ENCODE measurements around the gene SYNGR3.

SYNGR3 gene

DNA sequence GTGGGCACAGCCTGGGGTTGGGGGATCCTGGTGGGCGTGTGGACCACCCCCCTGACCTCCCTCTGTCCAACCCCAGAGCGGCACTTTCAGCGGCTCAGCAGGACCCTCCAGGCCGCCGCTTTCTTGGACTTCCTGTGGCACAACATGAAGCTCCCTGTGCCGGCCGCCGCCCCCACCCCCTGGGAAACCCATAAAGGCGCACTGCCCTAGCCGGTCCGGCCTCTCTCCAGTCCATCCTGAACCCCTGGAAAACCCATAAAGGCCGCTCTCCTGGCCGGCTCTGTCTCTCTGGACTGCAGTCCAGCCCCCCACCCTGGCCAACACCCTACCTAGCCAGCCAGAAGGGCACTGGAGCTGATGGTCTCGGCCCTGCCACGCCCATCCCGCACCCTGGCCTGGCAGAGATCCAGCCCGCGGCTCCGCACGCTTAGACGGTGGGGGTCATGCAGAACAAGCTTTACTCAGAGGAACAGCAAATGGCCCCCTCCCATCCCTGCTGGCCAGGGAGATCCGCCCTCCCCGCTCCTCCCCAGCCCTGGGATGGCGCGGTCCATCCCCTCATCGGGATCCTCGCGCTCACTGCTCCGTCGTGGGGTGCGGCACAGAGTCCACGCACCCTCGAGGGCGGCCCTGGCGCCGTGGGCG lies 11.2 kb upstream of the SYNGR3 start:
- no peak for DNase-seq

GRCh38 chr16:1979271-1980029 lies 10.3 kb upstream of the SYNGR3 start:
- DNase-seq, result peak; percentile 25

GRCh38 chr16:1980030-1980769 lies 9.6 kb upstream of the SYNGR3 start:
- DNase-seq, result no peak

DNA sequence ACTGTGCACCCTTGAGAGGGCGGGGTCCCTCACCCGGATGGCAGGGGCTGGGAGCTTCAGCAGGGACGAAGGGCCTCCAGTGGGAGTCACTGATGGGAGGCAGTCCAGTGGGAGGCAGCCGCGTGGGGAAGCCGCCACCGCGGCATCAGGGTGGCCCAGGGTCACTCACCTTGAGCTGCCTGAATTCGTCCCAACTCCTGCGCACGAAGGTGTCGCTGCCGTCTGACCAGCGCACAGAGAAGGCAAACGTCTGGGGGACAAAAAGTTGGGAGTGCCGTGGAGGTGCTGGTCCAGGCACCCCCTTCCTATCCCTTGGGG lies 9.0 kb upstream of the SYNGR3 start:
- no peak for DNase-seq

DNA sequence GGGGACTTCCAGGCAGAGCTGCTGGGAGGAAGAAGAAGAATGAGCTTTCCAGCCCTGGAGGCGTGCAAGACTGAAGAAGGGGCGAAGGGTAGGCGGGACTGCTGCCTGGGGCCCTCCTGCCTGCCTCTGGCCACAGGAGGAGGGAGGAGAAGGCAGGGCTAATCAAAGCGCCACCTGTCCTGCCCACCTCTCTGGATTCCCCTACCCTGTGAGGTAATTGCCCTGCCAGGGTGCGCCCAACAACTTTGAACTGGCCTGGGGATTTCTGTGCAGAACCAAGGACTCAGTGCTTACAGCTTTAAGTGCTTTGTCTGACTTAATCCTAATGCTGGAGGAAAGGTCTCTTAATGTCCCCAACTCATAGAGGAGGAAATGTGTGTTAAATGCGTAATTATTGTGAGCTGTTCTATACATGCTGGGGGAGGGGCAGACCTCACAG lies 8.4 kb upstream of the SYNGR3 start, which contains the start of gene NOXO1:
TSS of gene NOXO1 (minus strand) at position 72 of the 439 bp plus-strand sequence. CDS start 290 bp downstream, outside the sequence.
- DNase-seq, result no peak

GRCh38 chr16:1982013-1982433 lies 7.7 kb upstream of the SYNGR3 start:
- DNase-seq, result no peak

DNA sequence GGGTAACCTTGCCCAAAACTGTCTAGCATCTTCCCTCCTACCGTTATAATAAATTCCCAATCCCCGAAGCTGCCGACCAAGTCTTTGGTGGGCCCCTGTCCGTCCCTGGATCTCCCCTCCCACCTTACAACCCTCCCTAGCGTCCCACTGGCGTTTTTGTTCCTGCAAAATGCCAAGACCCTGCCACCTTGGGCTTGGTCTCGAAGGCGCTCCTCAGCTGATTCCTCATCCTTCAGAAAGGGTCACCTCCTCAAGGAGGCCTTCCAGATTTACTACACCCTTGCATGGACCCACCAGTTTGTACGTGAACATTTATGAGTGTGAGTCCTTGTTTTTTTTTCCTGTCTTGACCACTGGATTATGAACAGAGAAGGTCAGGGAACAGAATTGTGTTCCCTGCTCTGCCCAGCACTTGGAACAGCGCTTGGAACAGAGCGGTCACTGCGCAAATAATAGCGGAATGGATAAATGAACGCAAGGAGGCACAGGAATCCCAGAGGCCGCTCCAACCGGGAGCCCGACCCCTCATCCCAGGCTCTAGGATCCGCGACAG lies 6.7 kb upstream of the SYNGR3 start:
- DNase-seq, result no peak

DNA sequence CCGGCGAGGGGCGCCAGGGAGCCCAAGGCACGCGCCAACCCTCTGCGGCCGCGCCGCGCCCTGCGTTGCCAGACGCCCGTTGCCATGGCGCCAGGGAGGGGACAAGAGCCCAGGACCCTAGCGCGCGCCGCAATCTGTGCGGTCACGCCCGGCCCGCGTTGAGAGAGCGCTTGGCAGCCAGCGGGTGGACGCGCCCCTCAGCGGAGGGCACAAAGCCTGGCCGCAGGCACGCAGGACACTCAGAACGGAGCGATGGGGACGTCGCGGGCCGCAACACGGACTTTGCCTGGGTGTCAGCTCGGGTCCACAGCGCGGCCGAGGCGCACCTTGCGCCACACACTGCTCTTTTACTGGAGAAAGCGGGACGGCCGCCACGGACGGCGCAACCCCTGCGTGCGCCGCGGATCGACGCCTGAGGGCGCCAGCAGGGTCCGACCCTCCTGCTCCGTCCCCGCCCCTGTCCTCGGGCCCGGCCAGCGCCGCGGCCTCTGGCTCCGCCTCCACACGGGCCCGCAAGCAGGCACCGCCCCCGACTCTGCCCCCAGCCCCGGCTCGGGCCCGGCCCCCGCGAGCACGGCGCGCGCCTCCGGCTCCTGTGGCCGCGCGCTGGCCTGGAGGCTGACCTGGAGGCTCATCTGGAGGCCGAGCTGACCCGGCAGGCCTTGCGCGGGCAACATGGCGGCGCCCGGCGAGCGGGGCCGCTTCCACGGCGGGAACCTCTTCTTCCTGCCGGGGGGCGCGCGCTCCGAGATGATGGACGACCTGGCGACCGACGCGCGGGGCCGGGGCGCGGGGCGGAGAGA lies 6.0 kb upstream of the SYNGR3 start, which contains the start of gene GFER:
TSS of gene GFER (plus strand) at position 650 of the 803 bp plus-strand sequence. CDS start at position 676, 26 bp downstream.
- peak; percentile 73 for DNase-seq

GRCh38 chr16:1984347-1985225 lies 5.2 kb upstream of the SYNGR3 start:
- no peak for DNase-seq

GRCh38 chr16:1985466-1986150 lies 4.2 kb upstream of the SYNGR3 start:
- DNase-seq, result no peak

DNA sequence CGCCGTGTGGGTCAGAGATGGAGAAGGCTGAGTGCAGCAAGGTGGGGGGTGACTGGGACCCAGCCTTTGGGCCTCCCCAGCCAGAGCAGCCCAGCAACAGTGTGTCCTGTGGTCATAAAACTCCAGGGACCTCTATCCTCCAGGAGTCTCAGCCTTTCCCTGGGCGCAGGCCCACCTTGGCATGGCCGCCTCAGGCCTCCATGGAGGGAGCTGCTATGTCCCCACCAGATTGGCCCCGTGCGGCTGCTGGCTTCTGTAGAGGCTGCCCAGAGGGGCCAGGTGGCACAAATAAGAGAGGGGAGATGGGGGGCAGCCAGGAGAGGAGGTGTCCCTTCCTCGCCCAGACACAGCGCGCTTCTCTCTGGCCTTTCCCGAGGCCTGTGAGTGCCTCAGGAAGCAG lies 2.6 kb upstream of the SYNGR3 start:
- no peak for DNase-seq

DNA sequence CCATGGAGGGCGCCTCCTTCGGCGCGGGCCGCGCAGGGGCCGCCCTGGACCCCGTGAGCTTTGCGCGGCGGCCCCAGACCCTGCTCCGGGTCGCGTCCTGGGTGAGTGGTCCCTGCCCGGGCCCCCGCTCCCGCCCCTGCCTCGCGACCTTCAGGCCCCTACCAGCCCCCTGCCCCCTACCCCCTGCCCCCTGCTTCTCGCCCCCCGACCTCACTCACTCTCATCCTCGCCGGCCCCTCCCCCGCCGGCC lies 256 bp downstream of the SYNGR3 start:
- no peak for DNase-seq

DNA sequence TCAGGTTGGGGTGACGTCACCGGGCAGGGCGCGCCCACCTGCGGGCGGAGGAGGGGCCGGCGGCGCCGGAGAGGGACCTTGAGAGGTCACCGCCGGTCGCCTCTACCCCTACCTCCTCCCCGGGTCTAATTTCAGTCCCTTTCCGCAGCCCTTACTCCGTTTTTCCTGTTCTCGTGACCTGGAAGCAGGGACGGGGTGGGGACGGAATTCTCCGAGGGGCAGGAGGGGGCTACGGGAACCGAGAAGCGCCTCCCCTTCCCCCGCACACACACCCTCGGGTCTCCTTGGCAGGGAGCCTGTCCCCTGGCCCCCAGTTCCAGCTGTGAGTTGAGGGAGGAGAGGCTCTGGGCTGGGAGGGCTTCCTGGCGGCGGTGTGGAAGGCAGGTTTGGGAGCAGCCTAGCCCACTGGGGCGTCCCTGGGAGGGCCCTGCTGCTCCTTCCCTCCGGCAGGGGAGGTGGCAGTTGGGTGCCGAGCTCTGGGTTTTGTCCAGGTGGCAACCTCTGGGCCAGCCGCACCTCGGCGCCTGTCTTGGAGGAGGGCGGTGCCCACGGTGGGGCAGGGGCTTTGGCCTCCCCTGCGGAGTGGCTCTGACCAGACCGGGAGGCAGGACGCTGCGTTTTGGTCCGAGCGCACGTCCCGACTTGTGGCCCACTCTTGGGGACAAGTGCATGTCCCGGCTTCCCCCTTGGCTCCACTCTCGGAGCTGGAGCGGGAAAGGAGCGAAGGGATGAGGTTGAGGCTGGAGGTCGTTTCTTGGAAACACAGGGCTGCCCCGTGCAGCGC lies 773 bp downstream of the SYNGR3 start:
- DNase-seq, result peak; percentile 47

DNA sequence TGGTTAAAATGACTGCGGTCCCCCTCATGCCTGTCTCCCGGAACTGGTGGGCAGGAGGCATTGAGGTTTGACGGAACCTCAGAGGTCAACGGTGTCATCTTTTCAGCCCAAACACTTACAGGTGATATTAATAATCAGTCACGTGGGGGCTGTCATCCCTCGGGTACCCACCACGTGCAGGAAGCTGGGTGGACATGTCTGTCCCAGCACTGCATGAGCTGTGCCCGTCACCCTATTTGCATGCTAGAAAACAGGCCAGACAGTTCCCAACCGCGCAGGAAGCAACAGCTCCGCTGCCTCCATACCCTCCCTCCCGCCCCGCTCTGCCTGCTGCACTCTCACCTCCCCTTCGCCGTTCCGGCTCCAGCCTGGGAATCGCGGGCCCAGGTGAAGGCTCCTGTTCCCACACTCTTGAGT lies 1.4 kb downstream of the SYNGR3 start:
- DNase-seq, result no peak

- DNase-seq, result no peak
These were observed 1.8 kb downstream of the SYNGR3 start for GRCh38 chr16:1991588-1991947.

DNA sequence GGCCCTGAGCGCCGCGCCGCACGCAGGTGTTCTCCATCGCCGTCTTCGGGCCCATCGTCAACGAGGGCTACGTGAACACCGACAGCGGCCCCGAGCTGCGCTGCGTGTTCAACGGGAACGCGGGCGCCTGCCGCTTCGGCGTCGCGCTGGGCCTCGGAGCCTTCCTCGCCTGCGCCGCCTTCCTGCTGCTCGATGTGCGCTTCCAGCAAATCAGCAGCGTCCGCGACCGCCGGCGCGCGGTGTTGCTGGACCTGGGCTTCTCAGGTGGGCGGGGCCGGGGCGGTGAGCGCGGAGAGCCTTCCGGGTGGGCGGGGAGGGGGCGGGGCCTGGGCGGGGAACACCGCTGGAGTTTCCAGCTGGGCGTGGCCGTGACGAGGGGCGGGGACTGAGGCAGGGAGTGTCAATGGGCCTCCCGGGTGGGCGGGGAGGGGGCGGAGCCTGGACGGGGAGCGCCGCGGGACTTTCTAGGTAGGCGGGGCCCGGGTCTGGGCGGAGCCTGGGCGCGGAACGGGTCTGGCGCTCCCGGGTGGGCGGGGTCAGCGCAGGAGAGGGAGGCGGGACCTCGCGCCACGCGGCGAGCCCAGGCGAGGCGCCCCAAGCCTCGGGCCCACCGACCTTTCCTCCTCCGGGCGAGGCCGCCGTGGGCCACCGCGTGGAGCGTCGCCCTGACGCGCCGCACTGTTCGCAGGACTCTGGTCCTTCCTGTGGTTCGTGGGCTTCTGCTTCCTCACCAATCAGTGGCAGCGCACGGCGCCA lies 2.4 kb downstream of the SYNGR3 start:
- DNase-seq, result no peak

DNA sequence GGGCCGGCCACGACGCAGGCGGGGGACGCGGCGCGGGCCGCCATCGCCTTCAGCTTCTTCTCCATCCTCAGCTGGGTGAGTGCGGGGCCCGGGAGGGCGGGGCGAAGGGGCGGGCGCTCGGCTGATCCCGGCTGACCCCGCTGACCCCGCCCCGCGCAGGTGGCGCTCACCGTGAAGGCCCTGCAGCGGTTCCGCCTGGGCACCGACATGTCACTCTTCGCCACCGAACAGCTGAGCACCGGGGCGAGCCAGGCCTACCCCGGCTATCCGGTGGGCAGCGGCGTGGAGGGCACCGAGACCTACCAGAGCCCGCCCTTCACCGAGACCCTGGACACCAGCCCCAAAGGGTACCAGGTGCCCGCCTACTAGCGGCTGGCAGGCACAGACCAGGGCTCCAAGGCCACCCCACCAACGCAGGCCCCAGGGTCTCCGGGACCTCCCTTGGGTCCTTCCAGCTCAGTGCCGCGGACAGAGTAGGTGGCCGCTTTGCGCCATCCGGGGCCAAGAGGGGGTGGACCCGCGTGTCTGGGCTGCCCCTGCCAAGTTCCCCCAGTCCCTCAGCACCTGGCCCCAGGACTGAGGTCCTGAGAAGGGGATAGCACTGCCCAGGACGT lies 3.0 kb downstream of the SYNGR3 start:
- DNase-seq, result no peak

DNA sequence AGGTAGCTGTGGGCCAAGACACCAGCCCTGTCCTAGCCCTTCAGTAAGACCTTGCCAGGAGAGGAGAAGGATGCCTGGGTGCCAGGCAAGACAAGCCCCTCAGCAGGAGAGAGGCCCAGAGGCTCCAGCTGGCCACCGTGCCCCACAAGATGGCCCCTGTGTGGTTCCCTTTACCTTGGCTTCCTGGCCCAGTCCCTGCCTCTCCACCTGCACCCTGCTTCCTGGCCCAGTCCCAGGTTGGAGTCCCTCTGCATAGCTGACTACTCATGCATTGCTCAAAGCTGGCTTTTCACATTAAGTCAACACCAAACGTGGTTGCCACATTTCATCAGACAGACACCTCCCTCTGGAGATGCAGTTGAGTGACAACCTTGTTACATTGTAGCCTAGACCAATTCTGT lies 4.0 kb downstream of the SYNGR3 start:
- DNase-seq, result no peak

Data from NCI-H1436 (cell line).